Uterus (tissue), 2 donors: Measurements from ENCODE around the gene ZNF746.

Source experiments
- POLR2A ChIP-seq, 2 donors: fragments of 450-650 bp; IDR thresholded peaks; one replicate each; pipeline ENCODE4 v1.6.1; 2016; ENCODE audit warnings: antibody characterized with exemption in 2 of 2, mild to moderate bottlenecking in 1 of 2, moderate library complexity in 1 of 2
- TF ChIP-seq, protein P1 (sequence below), 4 experiments: fragments of 200-600 bp in 2 of 4; fragments of 450-650 bp in 2 of 4; sonication (generic) in 2 of 4; IDR thresholded peaks; one replicate each; pipeline ENCODE4 v1.5.1; 2016 to 2019; ENCODE audit warnings: antibody characterized with exemption in 4 of 4, mild to moderate bottlenecking in 2 of 4, moderate library complexity in 1 of 4

DNA sequence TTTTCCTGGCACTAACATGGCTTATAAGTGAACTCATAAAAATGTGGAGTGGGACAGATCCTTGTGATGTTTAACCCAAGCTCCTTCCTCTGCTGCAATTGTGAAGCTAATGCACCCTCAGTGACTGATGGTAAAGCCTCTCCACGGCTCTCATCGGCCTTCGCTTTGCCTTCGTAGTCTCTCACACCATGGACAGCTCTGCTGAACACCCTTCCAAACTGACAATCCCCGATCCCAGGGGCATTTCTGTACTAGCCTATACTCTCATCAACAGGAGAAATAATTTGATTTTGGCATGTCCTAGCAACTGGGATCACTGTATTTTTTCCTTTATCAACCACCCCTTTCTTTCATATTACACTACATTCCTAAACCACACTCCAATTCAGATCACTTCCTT lies 42.9 kb downstream of the ZNF746 start:
- TF ChIP-seq, protein P1, sequence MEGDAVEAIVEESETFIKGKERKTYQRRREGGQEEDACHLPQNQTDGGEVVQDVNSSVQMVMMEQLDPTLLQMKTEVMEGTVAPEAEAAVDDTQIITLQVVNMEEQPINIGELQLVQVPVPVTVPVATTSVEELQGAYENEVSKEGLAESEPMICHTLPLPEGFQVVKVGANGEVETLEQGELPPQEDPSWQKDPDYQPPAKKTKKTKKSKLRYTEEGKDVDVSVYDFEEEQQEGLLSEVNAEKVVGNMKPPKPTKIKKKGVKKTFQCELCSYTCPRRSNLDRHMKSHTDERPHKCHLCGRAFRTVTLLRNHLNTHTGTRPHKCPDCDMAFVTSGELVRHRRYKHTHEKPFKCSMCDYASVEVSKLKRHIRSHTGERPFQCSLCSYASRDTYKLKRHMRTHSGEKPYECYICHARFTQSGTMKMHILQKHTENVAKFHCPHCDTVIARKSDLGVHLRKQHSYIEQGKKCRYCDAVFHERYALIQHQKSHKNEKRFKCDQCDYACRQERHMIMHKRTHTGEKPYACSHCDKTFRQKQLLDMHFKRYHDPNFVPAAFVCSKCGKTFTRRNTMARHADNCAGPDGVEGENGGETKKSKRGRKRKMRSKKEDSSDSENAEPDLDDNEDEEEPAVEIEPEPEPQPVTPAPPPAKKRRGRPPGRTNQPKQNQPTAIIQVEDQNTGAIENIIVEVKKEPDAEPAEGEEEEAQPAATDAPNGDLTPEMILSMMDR (IDR thresholded peaks at IDR 0.05) = no peak
- TF ChIP-seq POLR2A (IDR thresholded peaks at IDR 0.05) = no peak
